EL (cell line): ENCODE measurements around the gene SND1.
A peak's percentile ranks its signal among the peaks of the same experiment; 100 is the strongest.

Experiments
- DNase-seq: peaks from one replicate; pipeline ENCODE4 v3.0.0-alpha.2; 2016

SND1 gene

GRCh38 chr7:127651556-127652332 is at the start of gene SND1:
TSS of gene SND1 (plus strand) at chr7:127652194. CDS start at chr7:127652374, 180 bp downstream.
- DNase-seq, result peak; percentile 99

- DNase-seq, result no peak
Measured at GRCh38 chr7:127608446-127608845, 43.5 kb upstream of the SND1 start.

GRCh38 chr7:127609297-127609696 is 42.7 kb upstream of the SND1 start:
- no peak for DNase-seq

GRCh38 chr7:127612263-127612662 is 39.7 kb upstream of the SND1 start:
- DNase-seq, result no peak

GRCh38 chr7:127616724-127617123 is 35.3 kb upstream of the SND1 start:
- DNase-seq, result no peak

- DNase-seq, result no peak
Measured at GRCh38 chr7:127618042-127618441, 34.0 kb upstream of the SND1 start, which contains the start of gene PAX4. TSS of gene PAX4 (minus strand) at chr7:127618142. CDS start at chr7:127615928, 2,214 bp downstream.

GRCh38 chr7:127618775-127619174 is 33.2 kb upstream of the SND1 start:
- no peak for DNase-seq

- no peak for DNase-seq
Measured at GRCh38 chr7:127619681-127620405, 32.2 kb upstream of the SND1 start.

- DNase-seq, result no peak
Measured at GRCh38 chr7:127620406-127621233, 31.4 kb upstream of the SND1 start.

GRCh38 chr7:127625331-127625730 is 26.7 kb upstream of the SND1 start:
- no peak for DNase-seq

GRCh38 chr7:127628445-127628844 is 23.5 kb upstream of the SND1 start:
- DNase-seq, result no peak

- DNase-seq, result peak; percentile 23
Measured at GRCh38 chr7:127629268-127629854, 22.6 kb upstream of the SND1 start.

- DNase-seq, result peak; percentile 87
Measured at GRCh38 chr7:127632276-127632910, 19.6 kb upstream of the SND1 start.

GRCh38 chr7:127635659-127636285 is 16.2 kb upstream of the SND1 start:
- no peak for DNase-seq

GRCh38 chr7:127638197-127638596 is 13.8 kb upstream of the SND1 start:
- DNase-seq, result no peak

GRCh38 chr7:127644484-127644883 is 7.5 kb upstream of the SND1 start:
- DNase-seq, result no peak

GRCh38 chr7:127647636-127648035 is 4.4 kb upstream of the SND1 start:
- DNase-seq, result no peak

- no peak for DNase-seq
Measured at GRCh38 chr7:127648986-127649385, 3.0 kb upstream of the SND1 start.

GRCh38 chr7:127650847-127651555 is 993 bp upstream of the SND1 start:
- no peak for DNase-seq

GRCh38 chr7:127652333-127653248 is 597 bp downstream of the SND1 start:
- DNase-seq, result peak; percentile 59
